Measurements from ENCODE around the gene SP2.

Gene SP2

GRCh38 chr17:47973541-47973940, 77.5 kb downstream of the SP2 start:
- Histone ChIP-seq H3K4me1 (ENCODE audit: control insufficient read depth in 1 of 2, insufficient read depth in 1 of 2, low read depth in 1 of 2, low read length in 1 of 2) (peaks cover 17 to 18% of the 10 kb centered on the region in 2 experiments), H3K27ac (no peak overlapping the region), H3K9me3 (no peaks in the 10 kb centered on the region), H3K36me3 (peaks cover 54% of the 10 kb centered on the region), H3K4me3 (ENCODE audit: low read depth in 1 of 2, low read length in 1 of 2) (no peak overlapping the region), H3K27me3 (no peaks in the 10 kb centered on the region)
- no peak for TF ChIP-seq CTCF (IDR thresholded peaks at IDR 0.05)

GRCh38 chr17:47975189-47975822, 79.3 kb downstream of the SP2 start:
- Histone ChIP-seq H3K27ac (no peak overlapping the region), H3K9me3 (no peaks in the 10 kb centered on the region), H3K36me3 (peaks cover 71% of the 10 kb centered on the region), H3K4me3 (ENCODE audit: low read depth in 1 of 2, low read length in 1 of 2) (no peak overlapping the region), H3K27me3 (no peaks in the 10 kb centered on the region), H3K4me1 (ENCODE audit: control insufficient read depth in 1 of 2, insufficient read depth in 1 of 2, low read depth in 1 of 2, low read length in 1 of 2) (peaks cover 13 to 14% of the 10 kb centered on the region in 2 experiments)
- TF ChIP-seq CTCF (IDR thresholded peaks at IDR 0.05) = no peak

GRCh38 chr17:47975823-47976205, 79.8 kb downstream of the SP2 start:
- Histone ChIP-seq H3K9me3 (no peaks in the 10 kb centered on the region), H3K4me1 (ENCODE audit: control insufficient read depth in 1 of 2, insufficient read depth in 1 of 2, low read depth in 1 of 2, low read length in 1 of 2) (peaks cover 10 to 11% of the 10 kb centered on the region in 2 experiments), H3K27me3 (no peaks in the 10 kb centered on the region), H3K4me3 (ENCODE audit: low read depth in 1 of 2, low read length in 1 of 2) (no peak overlapping the region), H3K27ac (no peak overlapping the region), H3K36me3 (peaks cover 76% of the 10 kb centered on the region)
- TF ChIP-seq CTCF (IDR thresholded peaks at IDR 0.05) = no peak

- peaks cover 100% of the 10 kb centered on the region for H3K36me3 ChIP-seq
- TF ChIP-seq CTCF (IDR thresholded peaks at IDR 0.05) = peak; percentile 17
- no peak overlapping the region for H3K4me3 ChIP-seq (ENCODE audit: low read depth in 1 of 2, low read length in 1 of 2)
- no peaks in the 10 kb centered on the region for H3K27me3 ChIP-seq
- no peak overlapping the region for H3K27ac ChIP-seq
- no peaks in the 10 kb centered on the region for H3K9me3 ChIP-seq
- no peaks in the 10 kb centered on the region for H3K4me1 ChIP-seq (ENCODE audit: control insufficient read depth in 1 of 2, insufficient read depth in 1 of 2, low read depth in 1 of 2, low read length in 1 of 2)
Measured at GRCh38 chr17:47978324-47978723, 82.3 kb downstream of the SP2 start.

Data from neutrophil (primary cell).